Mesendoderm (in vitro differentiated cells): ENCODE results near the gene EBNA1BP2.
"Not testable (repeated sequence)": the region's sequence is repeated elsewhere in the genome, so short reads cannot be mapped to it uniquely, and the experiment has no call there.

Experiments
- DNase-seq: peaks from one replicate; pipeline ENCODE4 v3.0.0; 2013
- H2AK5ac ChIP-seq: 2 replicates; pipeline ENCODE4 v1.6.1; 2013; ENCODE audit warnings: low read length, inconsistent platforms
- H2BK120ac ChIP-seq: 2 replicates; pipeline ENCODE4 v1.6.1; 2013; ENCODE audit warnings: low read depth, mild to moderate bottlenecking, low read length, moderate library complexity, mixed read lengths
- H2BK15ac ChIP-seq: replicated peaks from 2 replicates; pipeline ENCODE4 v1.6.1; 2013; ENCODE audit warnings: low read depth, mild to moderate bottlenecking, moderate library complexity
- H2BK5ac ChIP-seq: 2 replicates; pipeline ENCODE4 v1.6.1; 2013; ENCODE audit warnings: low read length, inconsistent platforms
- H3K18ac ChIP-seq: 2 replicates; pipeline ENCODE4 v1.6.1; 2013; ENCODE audit warnings: mild to moderate bottlenecking, low read length, mixed read lengths
- H3K23ac ChIP-seq: one replicate; pipeline ENCODE4 v1.6.1; 2013; ENCODE audit warnings: low read length
- H3K27ac ChIP-seq: 2 replicates; pipeline ENCODE4 v1.5.1; 2013; ENCODE audit warnings: low read depth, mild to moderate bottlenecking, inconsistent platforms, low read length, moderate library complexity
- H3K27me3 ChIP-seq: 2 replicates; pipeline ENCODE4 v1.6.1; 2013; ENCODE audit warnings: low read length, control low read depth, mild to moderate bottlenecking, inconsistent platforms; ENCODE audit not compliant: insufficient read depth, poor library complexity
- H3K36me3 ChIP-seq: 2 replicates; pipeline ENCODE4 v1.6.1; 2013; ENCODE audit warnings: low read length, inconsistent platforms; ENCODE audit not compliant: control insufficient read depth, insufficient read depth
- H3K4ac ChIP-seq: one replicate; pipeline ENCODE4 v1.6.1; 2013; ENCODE audit warnings: low read depth, mild to moderate bottlenecking, low read length, moderate library complexity
- H3K4me1 ChIP-seq: 2 replicates; pipeline ENCODE4 v1.6.1; 2013; ENCODE audit warnings: low read depth, low read length, inconsistent platforms; ENCODE audit not compliant: control insufficient read depth
- H3K4me2 ChIP-seq: 2 replicates; pipeline ENCODE4 v1.6.1; 2013; ENCODE audit warnings: low read length
- H3K4me3 ChIP-seq: 2 replicates; pipeline ENCODE4 v1.5.1; 2013; ENCODE audit warnings: mild to moderate bottlenecking, low read length
- H3K56ac ChIP-seq: one replicate; pipeline ENCODE4 v1.6.1; 2013; ENCODE audit warnings: low read length
- H3K79me1 ChIP-seq: 2 replicates; pipeline ENCODE4 v1.6.1; 2013; ENCODE audit warnings: low read length, inconsistent platforms
- H3K79me2 ChIP-seq: 2 replicates; pipeline ENCODE4 v1.6.1; 2013; ENCODE audit warnings: mild to moderate bottlenecking, low read length; ENCODE audit not compliant: control insufficient read depth, insufficient read depth
- H3K9ac ChIP-seq: 2 replicates; pipeline ENCODE4 v1.6.1; 2013; ENCODE audit warnings: low read length, inconsistent platforms
- H4K5ac ChIP-seq: one replicate; pipeline ENCODE4 v1.6.1; 2013; ENCODE audit warnings: low read length
- H4K8ac ChIP-seq: one replicate; pipeline ENCODE4 v1.6.1; 2013; ENCODE audit warnings: low read depth, mild to moderate bottlenecking, control low read depth, low read length, moderate library complexity
- WGBS: extraction: QIAGEN DNeasy Blood & Tissue Kit; methylation state at CpG from one replicate; pipeline ENCODE4 v1.1.7; 2013; ENCODE audit warnings: low lambda C conversion rate, missing lambda C conversion rate; ENCODE audit not compliant: insufficient coverage; ENCODE audit errors: extremely low coverage; 5-methylcytosine and 5-hydroxymethylcytosine counted together

The EBNA1BP2 gene

DNA sequence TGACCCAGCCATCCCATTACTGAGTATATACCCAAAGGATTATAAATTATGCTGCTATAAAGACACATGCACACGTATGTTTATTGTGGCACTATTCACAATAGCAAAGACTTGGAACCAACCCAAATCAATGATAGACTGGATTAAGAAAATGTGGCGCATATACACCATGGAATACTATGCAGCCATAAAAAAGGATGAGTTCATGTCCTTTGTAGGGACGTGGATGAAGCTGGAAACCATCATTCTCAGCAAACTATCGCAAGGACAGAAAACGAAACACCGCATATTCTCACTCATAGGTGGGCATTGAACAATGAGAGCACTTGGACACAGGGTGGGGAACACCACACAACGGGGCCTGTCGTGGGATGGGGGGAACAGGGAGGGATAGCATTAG lies 36.2 kb upstream of the EBNA1BP2 start:
- not testable (repeated sequence) for H2BK15ac ChIP-seq, H2BK5ac ChIP-seq, H3K36me3 ChIP-seq, H3K79me1 ChIP-seq, H3K27ac ChIP-seq, H3K56ac ChIP-seq, H3K4me3 ChIP-seq, H2BK120ac ChIP-seq, DNase-seq, H2AK5ac ChIP-seq, H3K9ac ChIP-seq, H3K18ac ChIP-seq, H4K5ac ChIP-seq, H3K27me3 ChIP-seq, H3K23ac ChIP-seq, H3K4ac ChIP-seq, H3K4me2 ChIP-seq, H4K8ac ChIP-seq, H3K79me2 ChIP-seq
- peaks cover 14% of the 10 kb centered on the region for H3K4me1 ChIP-seq
- WGBS: no CpG with 5 or more reads among the region's 8 CpGs

DNA sequence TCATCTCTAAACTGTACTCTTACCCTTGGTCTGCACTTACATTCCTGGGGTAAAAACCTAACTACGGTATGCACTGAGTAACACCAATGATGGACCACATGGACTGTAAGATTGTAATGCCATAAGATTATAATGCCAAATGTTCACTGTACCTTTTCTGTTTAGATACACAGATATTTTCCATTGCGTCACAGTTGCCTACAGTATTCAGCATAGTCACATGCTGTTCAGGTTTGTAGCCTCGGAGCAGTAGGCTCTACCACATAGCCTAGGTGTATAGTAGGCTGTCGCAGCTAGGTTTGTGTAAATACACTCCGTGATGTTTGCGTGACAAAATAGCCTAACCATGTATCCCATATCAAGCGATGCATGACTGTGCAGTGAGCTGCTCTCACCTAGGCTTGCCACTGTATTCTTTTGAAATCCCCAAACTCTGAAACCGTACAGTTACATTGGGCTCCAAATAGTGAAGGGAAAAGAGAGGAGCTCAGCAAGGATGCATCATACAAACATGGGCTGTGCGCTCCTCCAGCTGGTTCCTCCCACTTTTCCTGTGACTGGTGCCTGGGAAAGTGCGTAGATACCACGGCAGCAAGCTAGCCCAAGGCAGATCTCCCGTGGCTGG lies 35.3 kb upstream of the EBNA1BP2 start:
- Histone ChIP-seq H3K36me3 (no peaks in the 10 kb centered on the region), H2AK5ac (peak overlapping the region; percentile 99), H3K9ac (peak overlapping the region; percentile 28), H4K5ac (peak overlapping the region; percentile 94), H3K27ac (peak overlapping the region; percentile 90), H2BK5ac (peak overlapping the region; percentile 98), H3K4me2 (no peak overlapping the region), H3K4me1 (peaks cover 14% of the 10 kb centered on the region), H4K8ac (no peak overlapping the region), H3K27me3 (no peaks in the 10 kb centered on the region), H3K56ac (peak overlapping the region; percentile 86), H3K4me3 (no peak overlapping the region), H3K23ac (peak overlapping the region; percentile 29), H3K4ac (peak overlapping the region; percentile 92), H3K79me1 (no peaks in the 10 kb centered on the region), H2BK120ac (peak overlapping the region; percentile 48), H3K79me2 (no peaks in the 10 kb centered on the region), H3K18ac (peak overlapping the region; percentile 3), H2BK15ac (no peak overlapping the region)
- no CpG with 5 or more reads among the region's 12 CpGs for WGBS
- peak; percentile 46 for DNase-seq

DNA sequence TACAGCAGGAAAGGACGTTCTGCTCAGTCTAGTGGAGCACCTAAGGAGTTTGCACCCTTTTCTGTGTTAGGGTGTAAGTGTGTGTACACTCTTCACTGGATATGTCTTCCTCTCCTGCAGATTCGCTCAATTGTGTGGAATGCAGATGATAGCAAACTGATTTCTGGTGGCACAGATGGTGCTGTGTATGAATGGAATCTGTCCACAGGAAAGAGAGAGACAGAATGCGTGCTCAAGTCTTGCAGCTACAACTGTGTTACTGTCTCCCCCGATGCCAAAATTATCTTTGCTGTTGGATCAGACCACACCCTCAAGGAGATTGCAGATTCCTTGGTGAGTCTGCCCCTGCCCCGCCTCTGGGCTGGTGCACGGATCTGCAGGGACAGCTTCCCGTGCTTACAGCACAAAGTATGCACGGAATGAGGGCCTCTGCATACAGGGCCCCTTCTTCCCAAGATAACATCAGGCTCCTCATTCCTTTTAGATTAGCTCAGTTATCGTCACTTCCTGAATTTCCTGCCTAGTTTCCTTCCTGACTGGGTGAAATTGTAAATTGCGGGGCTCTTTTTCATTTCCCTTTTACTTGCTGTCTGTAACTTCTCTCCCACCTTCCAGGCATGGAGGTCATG lies 34.6 kb upstream of the EBNA1BP2 start:
- Histone ChIP-seq H2BK5ac (peak overlapping the region; percentile 98), H3K4ac (no peak overlapping the region), H3K79me2 (no peaks in the 10 kb centered on the region), H3K18ac (peak overlapping the region; percentile 3), H2BK15ac (no peak overlapping the region), H2BK120ac (peak overlapping the region; percentile 48), H3K23ac (peak overlapping the region; percentile 29), H2AK5ac (peak overlapping the region; percentile 99), H4K8ac (no peak overlapping the region), H3K4me2 (peak overlapping the region; percentile 23), H3K27me3 (no peaks in the 10 kb centered on the region), H3K4me3 (no peak overlapping the region), H3K27ac (peak overlapping the region; percentile 90), H4K5ac (peak overlapping the region; percentile 94), H3K56ac (peak overlapping the region; percentile 86), H3K4me1 (peaks cover 14% of the 10 kb centered on the region), H3K79me1 (no peaks in the 10 kb centered on the region), H3K36me3 (no peaks in the 10 kb centered on the region), H3K9ac (peak overlapping the region; percentile 28)
- DNase-seq: peak; percentile 100
- whole genome bisulfite sequencing: no CpG with 5 or more reads among the region's 10 CpGs

DNA sequence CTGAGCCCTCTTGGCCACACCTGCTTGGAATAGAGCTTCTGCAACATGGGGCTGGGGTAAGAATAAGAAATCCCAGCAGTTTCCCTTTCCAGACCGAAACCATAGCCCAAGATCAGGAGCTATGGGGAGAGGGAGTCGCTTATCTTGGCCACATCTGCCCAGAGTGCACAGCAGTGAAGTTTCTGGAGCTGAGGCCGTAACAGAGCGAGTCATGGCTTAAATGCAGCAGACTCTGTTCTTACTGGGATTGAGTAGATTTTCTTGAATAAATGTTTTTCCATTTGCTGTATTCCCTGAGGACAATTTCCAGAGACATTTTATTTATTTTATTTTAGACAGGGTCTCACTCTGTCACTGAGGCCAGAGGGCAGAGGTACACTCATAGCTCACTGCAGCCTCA lies 33.6 kb upstream of the EBNA1BP2 start:
- no peaks in the 10 kb centered on the region for H3K79me1 ChIP-seq
- H2BK120ac ChIP-seq: peak overlapping the region; percentile 35
- no peak overlapping the region for H2AK5ac ChIP-seq
- peak overlapping the region; percentile 84 for H3K4ac ChIP-seq
- H4K5ac ChIP-seq: no peak overlapping the region
- no peak overlapping the region for H3K4me3 ChIP-seq
- no peak overlapping the region for H3K27ac ChIP-seq
- no peaks in the 10 kb centered on the region for H3K79me2 ChIP-seq
- H3K4me1 ChIP-seq: peaks cover 14% of the 10 kb centered on the region
- H3K27me3 ChIP-seq: no peaks in the 10 kb centered on the region
- no peak overlapping the region for H3K4me2 ChIP-seq
- no peaks in the 10 kb centered on the region for H3K36me3 ChIP-seq
- no peak overlapping the region for H3K9ac ChIP-seq
- H2BK5ac ChIP-seq: no peak overlapping the region
- H4K8ac ChIP-seq: no peak overlapping the region
- H3K23ac ChIP-seq: no peak overlapping the region
- H3K56ac ChIP-seq: peak overlapping the region; percentile 74
- no peak overlapping the region for H2BK15ac ChIP-seq
- H3K18ac ChIP-seq: peak overlapping the region; percentile 71
- WGBS: no CpG with 5 or more reads among the region's 4 CpGs
- DNase-seq: no peak

DNA sequence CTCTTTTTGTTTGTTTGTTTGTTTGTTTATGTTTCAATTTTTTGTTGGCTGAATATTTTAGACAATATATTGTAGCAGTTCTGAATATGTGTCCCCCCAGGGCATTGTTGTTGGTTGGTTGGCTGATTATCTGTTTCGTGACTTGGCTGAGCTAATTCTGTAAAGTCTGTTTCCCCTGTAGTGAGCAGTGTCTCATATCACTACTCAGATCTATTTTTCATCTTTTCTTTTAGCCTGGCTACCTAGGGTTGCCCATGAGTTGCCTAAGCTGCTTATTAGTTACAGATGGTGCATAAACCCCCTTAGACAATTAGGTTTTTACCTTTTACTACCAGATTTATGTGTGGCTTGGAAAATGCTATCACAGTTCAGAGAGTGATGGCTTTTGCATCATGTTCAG lies 32.3 kb upstream of the EBNA1BP2 start:
- peak overlapping the region; percentile 82 for H2BK120ac ChIP-seq
- WGBS: no CpG with 5 or more reads among the region's 1 CpG
- H3K9ac ChIP-seq: no peak overlapping the region

More for the DNA sequence above, 32.3 kb upstream of the EBNA1BP2 start:
- H3K4ac ChIP-seq: no peak overlapping the region
- DNase-seq: no peak
- no peak overlapping the region for H3K23ac ChIP-seq
- H3K27me3 ChIP-seq: no peaks in the 10 kb centered on the region
- H2BK5ac ChIP-seq: peak overlapping the region; percentile 50
- no peak overlapping the region for H3K18ac ChIP-seq
- H3K79me1 ChIP-seq: no peaks in the 10 kb centered on the region
- no peak overlapping the region for H3K4me3 ChIP-seq
- H2AK5ac ChIP-seq: no peak overlapping the region
- no peak overlapping the region for H3K4me2 ChIP-seq
- peaks cover 14% of the 10 kb centered on the region for H3K4me1 ChIP-seq
- peak overlapping the region; percentile 34 for H3K56ac ChIP-seq
- H2BK15ac ChIP-seq: no peak overlapping the region
- H3K79me2 ChIP-seq: no peaks in the 10 kb centered on the region
- H3K36me3 ChIP-seq: no peaks in the 10 kb centered on the region
- no peak overlapping the region for H3K27ac ChIP-seq
- H4K5ac ChIP-seq: no peak overlapping the region
- no peak overlapping the region for H4K8ac ChIP-seq
